ENCODE measurements around the gene MAML3.
A peak's percentile ranks its signal among the peaks of the same experiment; 100 is the strongest.

Gene MAML3

GRCh38 chr4:140174543-140174942 lies 20.6 kb upstream of the MAML3 start:
- no peak overlapping the region for H3K4me3 ChIP-seq (replicated peaks; ENCODE audit: low read depth, low read length)
- no peak for DNase-seq (ENCODE audit: extremely low read depth, low read depth)
- TF ChIP-seq, protein P1, sequence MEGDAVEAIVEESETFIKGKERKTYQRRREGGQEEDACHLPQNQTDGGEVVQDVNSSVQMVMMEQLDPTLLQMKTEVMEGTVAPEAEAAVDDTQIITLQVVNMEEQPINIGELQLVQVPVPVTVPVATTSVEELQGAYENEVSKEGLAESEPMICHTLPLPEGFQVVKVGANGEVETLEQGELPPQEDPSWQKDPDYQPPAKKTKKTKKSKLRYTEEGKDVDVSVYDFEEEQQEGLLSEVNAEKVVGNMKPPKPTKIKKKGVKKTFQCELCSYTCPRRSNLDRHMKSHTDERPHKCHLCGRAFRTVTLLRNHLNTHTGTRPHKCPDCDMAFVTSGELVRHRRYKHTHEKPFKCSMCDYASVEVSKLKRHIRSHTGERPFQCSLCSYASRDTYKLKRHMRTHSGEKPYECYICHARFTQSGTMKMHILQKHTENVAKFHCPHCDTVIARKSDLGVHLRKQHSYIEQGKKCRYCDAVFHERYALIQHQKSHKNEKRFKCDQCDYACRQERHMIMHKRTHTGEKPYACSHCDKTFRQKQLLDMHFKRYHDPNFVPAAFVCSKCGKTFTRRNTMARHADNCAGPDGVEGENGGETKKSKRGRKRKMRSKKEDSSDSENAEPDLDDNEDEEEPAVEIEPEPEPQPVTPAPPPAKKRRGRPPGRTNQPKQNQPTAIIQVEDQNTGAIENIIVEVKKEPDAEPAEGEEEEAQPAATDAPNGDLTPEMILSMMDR (IDR thresholded peaks at IDR 0.05; ENCODE audit: low read depth, low read length, missing control alignments) = no peak

DNA sequence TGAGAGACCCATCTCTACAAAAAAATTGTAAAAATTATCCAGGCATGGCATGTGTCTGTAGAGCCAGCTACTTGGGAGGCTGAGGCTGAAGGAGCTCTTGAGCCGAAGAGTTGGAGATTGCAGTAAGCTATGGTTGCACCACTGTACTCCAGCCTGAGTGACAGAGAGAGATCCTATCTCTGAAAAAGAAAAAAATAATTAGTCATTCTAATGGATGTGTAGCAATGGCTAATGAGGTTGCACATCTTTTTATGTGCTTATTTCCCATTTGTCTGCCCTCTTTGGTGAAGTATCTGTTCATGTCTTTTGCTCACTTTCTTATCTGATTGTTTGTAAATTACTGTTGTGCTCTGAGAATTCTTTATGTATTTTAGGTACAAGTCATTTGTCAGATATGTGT lies 19.0 kb upstream of the MAML3 start:
- H3K4me3 ChIP-seq (replicated peaks; ENCODE audit: low read depth, low read length) = no peak overlapping the region
- TF ChIP-seq, protein P1 (IDR thresholded peaks at IDR 0.05; ENCODE audit: low read depth, low read length, missing control alignments) = no peak
- no peak for DNase-seq (ENCODE audit: extremely low read depth, low read depth)

GRCh38 chr4:140170299-140170698 lies 16.3 kb upstream of the MAML3 start:
- TF ChIP-seq, protein P1 (IDR thresholded peaks at IDR 0.05; ENCODE audit: low read depth, low read length, missing control alignments) = no peak
- DNase-seq (ENCODE audit: extremely low read depth, low read depth) = no peak
- no peak overlapping the region for H3K4me3 ChIP-seq (replicated peaks; ENCODE audit: low read depth, low read length)

- TF ChIP-seq, protein P1 (IDR thresholded peaks at IDR 0.05; ENCODE audit: low read depth, low read length, missing control alignments) = no peak
- DNase-seq (ENCODE audit: extremely low read depth, low read depth) = no peak
- H3K4me3 ChIP-seq (replicated peaks; ENCODE audit: low read depth, low read length) = no peak overlapping the region
Measured at GRCh38 chr4:140168936-140169335, 15.0 kb upstream of the MAML3 start.

DNA sequence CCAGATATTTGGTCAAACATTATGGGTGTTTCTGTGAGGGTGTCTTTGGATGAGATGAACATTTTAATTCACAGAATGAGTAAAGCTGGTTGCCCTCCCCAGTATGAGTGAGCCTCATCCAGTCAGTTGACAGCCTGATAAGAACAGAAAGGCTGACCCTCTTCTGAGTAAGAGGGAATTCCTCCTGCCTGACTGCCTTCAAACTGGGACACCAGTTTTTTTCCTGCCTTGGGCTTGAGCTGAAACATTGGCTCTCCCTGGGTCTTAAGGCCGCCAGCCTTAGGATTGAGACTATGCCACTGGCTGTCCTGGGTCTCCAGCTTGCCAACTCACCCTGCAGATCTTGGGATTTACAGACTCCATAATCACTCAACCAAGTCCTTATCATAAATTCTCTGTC lies 14.5 kb upstream of the MAML3 start:
- TF ChIP-seq, protein P1 (IDR thresholded peaks at IDR 0.05; ENCODE audit: low read depth, low read length, missing control alignments) = no peak
- no peak overlapping the region for H3K4me3 ChIP-seq (replicated peaks; ENCODE audit: low read depth, low read length)
- no peak for DNase-seq (ENCODE audit: extremely low read depth, low read depth)

GRCh38 chr4:140163029-140163810 lies 9.2 kb upstream of the MAML3 start:
- TF ChIP-seq, protein P1 (IDR thresholded peaks at IDR 0.05; ENCODE audit: low read depth, low read length, missing control alignments) = no peak
- no peak overlapping the region for H3K4me3 ChIP-seq (replicated peaks; ENCODE audit: low read depth, low read length)
- peak; percentile 26 for DNase-seq (ENCODE audit: extremely low read depth, low read depth)

DNA sequence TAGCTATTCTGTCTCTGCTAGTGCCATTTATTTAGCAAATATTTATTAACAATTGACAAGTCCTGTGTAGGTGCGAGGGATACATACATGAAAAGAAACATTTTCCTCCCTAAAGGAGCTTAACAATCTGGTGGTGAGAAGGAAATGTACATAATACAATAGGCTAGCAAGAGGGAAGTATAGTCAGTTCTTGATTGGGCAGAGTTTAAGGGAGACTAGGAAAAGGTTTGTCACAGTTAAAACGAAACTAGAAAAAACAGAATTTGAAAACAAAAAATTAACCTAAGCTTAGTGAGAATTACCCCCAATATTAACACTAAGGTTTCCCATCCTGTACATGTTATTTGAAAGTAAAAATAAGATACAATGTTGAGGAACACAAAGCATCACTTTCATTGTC lies 8.6 kb upstream of the MAML3 start:
- DNase-seq (ENCODE audit: extremely low read depth, low read depth) = no peak
- TF ChIP-seq, protein P1 (IDR thresholded peaks at IDR 0.05; ENCODE audit: low read depth, low read length, missing control alignments) = no peak
- H3K4me3 ChIP-seq (replicated peaks; ENCODE audit: low read depth, low read length) = no peak overlapping the region

Measured in HFF-Myc (cell line).